ENCODE measurements around the gene CDHR5.

CDHR5 gene

GRCh38 chr11:578276-579035 is 46.3 kb downstream of the CDHR5 start:
- no peak overlapping the region for H3K27ac ChIP-seq (ENCODE audit: low read depth, low read length)
- no peak overlapping the region for H3K4me2 ChIP-seq (ENCODE audit: low read length)
- WGBS (ENCODE audit: extremely low coverage, insufficient coverage, low lambda C conversion rate): no CpG with 5 or more reads among the region's 21 CpGs

GRCh38 chr11:577611-577894 is 47.2 kb downstream of the CDHR5 start:
- H2BK15ac ChIP-seq (replicated peaks; ENCODE audit: low read depth): no peak overlapping the region
- H4K5ac ChIP-seq (ENCODE audit: low read length): no peak overlapping the region
- peak overlapping the region; percentile 1 for H3K4me3 ChIP-seq (ENCODE audit: low read length)
- no peak overlapping the region for H3K27ac ChIP-seq (ENCODE audit: low read depth, low read length)
- no peak overlapping the region for H3K4ac ChIP-seq (ENCODE audit: low read depth, low read length)
- no peak overlapping the region for H2BK120ac ChIP-seq (ENCODE audit: low read depth, low read length)
- DNase-seq: no peak
- peaks cover 3% of the 10 kb centered on the region for H3K4me1 ChIP-seq (ENCODE audit: control insufficient read depth, low read depth, low read length)
- H3K27me3 ChIP-seq (ENCODE audit: insufficient read depth, low read length, poor library complexity): peaks cover 7% of the 10 kb centered on the region
- H3K79me1 ChIP-seq (ENCODE audit: low read length): peaks cover 17% of the 10 kb centered on the region
- H3K56ac ChIP-seq (ENCODE audit: low read length): peak overlapping the region; percentile 95
- peaks cover 3% of the 10 kb centered on the region for H3K36me3 ChIP-seq (ENCODE audit: control insufficient read depth, insufficient read depth, low read length)
- H2AK5ac ChIP-seq (ENCODE audit: low read length): no peak overlapping the region
- peak overlapping the region; percentile 95 for H3K9ac ChIP-seq (ENCODE audit: low read length)
- no peak overlapping the region for H4K8ac ChIP-seq (ENCODE audit: low read depth, low read length)
- no peak overlapping the region for H2BK5ac ChIP-seq (ENCODE audit: low read length)
- H3K79me2 ChIP-seq (ENCODE audit: control insufficient read depth, insufficient read depth, low read length): peaks cover 49% of the 10 kb centered on the region
- H3K4me2 ChIP-seq (ENCODE audit: low read length): peak overlapping the region; percentile 88
- no peak overlapping the region for H3K23ac ChIP-seq (ENCODE audit: low read length)
- no CpG with 5 or more reads among the region's 6 CpGs for WGBS (ENCODE audit: extremely low coverage, insufficient coverage, low lambda C conversion rate)
- no peak overlapping the region for H3K18ac ChIP-seq (ENCODE audit: low read length)

More at GRCh38 chr11:578276-579035, 46.3 kb downstream of the CDHR5 start:
- H3K18ac ChIP-seq (ENCODE audit: low read length): no peak overlapping the region
- no peak overlapping the region for H2BK5ac ChIP-seq (ENCODE audit: low read length)
- peaks cover 4% of the 10 kb centered on the region for H3K36me3 ChIP-seq (ENCODE audit: control insufficient read depth, insufficient read depth, low read length)
- H4K5ac ChIP-seq (ENCODE audit: low read length): no peak overlapping the region
- H2AK5ac ChIP-seq (ENCODE audit: low read length): no peak overlapping the region
- H3K79me1 ChIP-seq (ENCODE audit: low read length): peaks cover 18% of the 10 kb centered on the region
- no peak overlapping the region for H3K4me3 ChIP-seq (ENCODE audit: low read length)
- peak overlapping the region; percentile 95 for H3K9ac ChIP-seq (ENCODE audit: low read length)
- DNase-seq: no peak
- H3K79me2 ChIP-seq (ENCODE audit: control insufficient read depth, insufficient read depth, low read length): peaks cover 49% of the 10 kb centered on the region
- no peak overlapping the region for H4K8ac ChIP-seq (ENCODE audit: low read depth, low read length)
- H3K27me3 ChIP-seq (ENCODE audit: insufficient read depth, low read length, poor library complexity): peaks cover 7% of the 10 kb centered on the region
- no peak overlapping the region for H3K23ac ChIP-seq (ENCODE audit: low read length)
- H3K56ac ChIP-seq (ENCODE audit: low read length): peak overlapping the region; percentile 7
- no peak overlapping the region for H2BK120ac ChIP-seq (ENCODE audit: low read depth, low read length)
- peaks cover 3% of the 10 kb centered on the region for H3K4me1 ChIP-seq (ENCODE audit: control insufficient read depth, low read depth, low read length)
- no peak overlapping the region for H2BK15ac ChIP-seq (replicated peaks; ENCODE audit: low read depth)
- H3K4ac ChIP-seq (ENCODE audit: low read depth, low read length): no peak overlapping the region

- Histone ChIP-seq H3K27me3 (ENCODE audit: insufficient read depth, low read length, poor library complexity) (peaks cover 7% of the 10 kb centered on the region), H3K79me2 (ENCODE audit: control insufficient read depth, insufficient read depth, low read length) (peaks cover 49% of the 10 kb centered on the region), H4K8ac (ENCODE audit: low read depth, low read length) (no peak overlapping the region), H3K36me3 (ENCODE audit: control insufficient read depth, insufficient read depth, low read length) (peaks cover 3% of the 10 kb centered on the region), H3K56ac (ENCODE audit: low read length) (peak overlapping the region; percentile 95), H3K18ac (ENCODE audit: low read length) (no peak overlapping the region), H2BK15ac (replicated peaks; ENCODE audit: low read depth) (no peak overlapping the region), H3K4me2 (ENCODE audit: low read length) (peak overlapping the region; percentile 88), H3K9ac (ENCODE audit: low read length) (peak overlapping the region; percentile 95), H2AK5ac (ENCODE audit: low read length) (no peak overlapping the region), H2BK120ac (ENCODE audit: low read depth, low read length) (no peak overlapping the region), H3K23ac (ENCODE audit: low read length) (no peak overlapping the region), H3K4me3 (ENCODE audit: low read length) (peak overlapping the region; percentile 87), H3K79me1 (ENCODE audit: low read length) (peaks cover 17% of the 10 kb centered on the region), H3K4me1 (ENCODE audit: control insufficient read depth, low read depth, low read length) (peaks cover 3% of the 10 kb centered on the region), H3K4ac (ENCODE audit: low read depth, low read length) (no peak overlapping the region), H4K5ac (ENCODE audit: low read length) (no peak overlapping the region), H3K27ac (ENCODE audit: low read depth, low read length) (no peak overlapping the region), H2BK5ac (ENCODE audit: low read length) (no peak overlapping the region)
- DNase-seq: no peak
- WGBS (ENCODE audit: extremely low coverage, insufficient coverage, low lambda C conversion rate): no CpG with 5 or more reads among the region's 48 CpGs
Observed at GRCh38 chr11:576811-577610, 47.7 kb downstream of the CDHR5 start.

GRCh38 chr11:575996-576768 is 48.6 kb downstream of the CDHR5 start, which contains the start of gene PHRF1:
PHRF1 (plus strand) TSS chr11:576470; CDS start chr11:581513, 5,043 bp downstream.
- no peak within 1 kb of the TSS for H2AK5ac ChIP-seq (ENCODE audit: low read length)
- WGBS (ENCODE audit: extremely low coverage, insufficient coverage, low lambda C conversion rate): no CpG with 5 or more reads among the region's 99 CpGs
- H3K4me3 ChIP-seq (ENCODE audit: low read length): peak within 1 kb of the TSS; percentile 87
- no peak within 1 kb of the TSS for H4K8ac ChIP-seq (ENCODE audit: low read depth, low read length)
- peaks cover 41% of the 10 kb centered on the region for H3K79me2 ChIP-seq (ENCODE audit: control insufficient read depth, insufficient read depth, low read length)
- H3K27me3 ChIP-seq (ENCODE audit: insufficient read depth, low read length, poor library complexity): peaks cover 7% of the 10 kb centered on the region
- peak within 1 kb of the TSS; percentile 96 for H3K56ac ChIP-seq (ENCODE audit: low read length)
- no peak within 1 kb of the TSS for H2BK15ac ChIP-seq (replicated peaks; ENCODE audit: low read depth)
- H2BK5ac ChIP-seq (ENCODE audit: low read length): peak within 1 kb of the TSS; percentile 96
- H2BK120ac ChIP-seq (ENCODE audit: low read depth, low read length): peak within 1 kb of the TSS; percentile 63
- H3K36me3 ChIP-seq (ENCODE audit: control insufficient read depth, insufficient read depth, low read length): no peaks in the 10 kb centered on the region
- H4K5ac ChIP-seq (ENCODE audit: low read length): no peak within 1 kb of the TSS
- peak; percentile 96 for DNase-seq
- peak within 1 kb of the TSS; percentile 95 for H3K9ac ChIP-seq (ENCODE audit: low read length)
- peak within 1 kb of the TSS; percentile 42 for H3K27ac ChIP-seq (ENCODE audit: low read depth, low read length)
- peak within 1 kb of the TSS; percentile 72 for H3K23ac ChIP-seq (ENCODE audit: low read length)
- peaks cover 3% of the 10 kb centered on the region for H3K4me1 ChIP-seq (ENCODE audit: control insufficient read depth, low read depth, low read length)
- peak within 1 kb of the TSS; percentile 62 for H3K18ac ChIP-seq (ENCODE audit: low read length)
- peaks cover 10% of the 10 kb centered on the region for H3K79me1 ChIP-seq (ENCODE audit: low read length)
- peak within 1 kb of the TSS; percentile 88 for H3K4me2 ChIP-seq (ENCODE audit: low read length)
- no peak within 1 kb of the TSS for H3K4ac ChIP-seq (ENCODE audit: low read depth, low read length)

GRCh38 chr11:575313-575995 is 49.3 kb downstream of the CDHR5 start:
- peaks cover 7% of the 10 kb centered on the region for H3K27me3 ChIP-seq (ENCODE audit: insufficient read depth, low read length, poor library complexity)
- peak overlapping the region; percentile 29 for H3K18ac ChIP-seq (ENCODE audit: low read length)
- peak overlapping the region; percentile 28 for H3K4me3 ChIP-seq (ENCODE audit: low read length)
- peak overlapping the region; percentile 72 for H3K23ac ChIP-seq (ENCODE audit: low read length)
- H3K79me2 ChIP-seq (ENCODE audit: control insufficient read depth, insufficient read depth, low read length): peaks cover 37% of the 10 kb centered on the region
- DNase-seq: peak; percentile 69
- H3K36me3 ChIP-seq (ENCODE audit: control insufficient read depth, insufficient read depth, low read length): no peaks in the 10 kb centered on the region
- no peak overlapping the region for H2AK5ac ChIP-seq (ENCODE audit: low read length)
- peaks cover 8% of the 10 kb centered on the region for H3K79me1 ChIP-seq (ENCODE audit: low read length)
- H3K4ac ChIP-seq (ENCODE audit: low read depth, low read length): no peak overlapping the region
- H3K9ac ChIP-seq (ENCODE audit: low read length): peak overlapping the region; percentile 77
- H3K56ac ChIP-seq (ENCODE audit: low read length): peak overlapping the region; percentile 91
- H4K5ac ChIP-seq (ENCODE audit: low read length): no peak overlapping the region
- H2BK120ac ChIP-seq (ENCODE audit: low read depth, low read length): no peak overlapping the region
- H4K8ac ChIP-seq (ENCODE audit: low read depth, low read length): no peak overlapping the region
- H3K27ac ChIP-seq (ENCODE audit: low read depth, low read length): peak overlapping the region; percentile 42
- H3K4me2 ChIP-seq (ENCODE audit: low read length): peak overlapping the region; percentile 75
- no CpG with 5 or more reads among the region's 81 CpGs for WGBS (ENCODE audit: extremely low coverage, insufficient coverage, low lambda C conversion rate)
- peaks cover 3% of the 10 kb centered on the region for H3K4me1 ChIP-seq (ENCODE audit: control insufficient read depth, low read depth, low read length)
- H2BK5ac ChIP-seq (ENCODE audit: low read length): no peak overlapping the region
- H2BK15ac ChIP-seq (replicated peaks; ENCODE audit: low read depth): no peak overlapping the region

Measured in mesendoderm (in vitro differentiated cells).